Stomach (tissue), 4 donors: ENCODE data around the gene IL4.

Experiments
- POLR2A ChIP-seq, 4 donors: fragments of 450-650 bp; IDR thresholded peaks; one replicate each; pipeline ENCODE4 v1.6.1; 2016; ENCODE audit warnings: antibody characterized with exemption in 4 of 4, control low read depth in 2 of 4, mild to moderate bottlenecking in 1 of 4, moderate library complexity in 1 of 4
- POLR2AphosphoS5 ChIP-seq, 3 donors: sonication (generic); formaldehyde crosslinking; IDR thresholded peaks; one replicate each; pipeline ENCODE4 v1.6.1; 2016; ENCODE audit warnings: antibody characterized with exemption in 3 of 3
- TF ChIP-seq, protein P1 (sequence below), 7 experiments: fragments of 450-650 bp in 4 of 7; fragments of 200-600 bp in 3 of 7; sonication (generic) in 3 of 7; IDR thresholded peaks; one replicate each; pipeline ENCODE4 v1.5.1; 2016 to 2019; ENCODE audit warnings: antibody characterized with exemption in 7 of 7, control low read depth in 2 of 7, mild to moderate bottlenecking in 1 of 7

DNA sequence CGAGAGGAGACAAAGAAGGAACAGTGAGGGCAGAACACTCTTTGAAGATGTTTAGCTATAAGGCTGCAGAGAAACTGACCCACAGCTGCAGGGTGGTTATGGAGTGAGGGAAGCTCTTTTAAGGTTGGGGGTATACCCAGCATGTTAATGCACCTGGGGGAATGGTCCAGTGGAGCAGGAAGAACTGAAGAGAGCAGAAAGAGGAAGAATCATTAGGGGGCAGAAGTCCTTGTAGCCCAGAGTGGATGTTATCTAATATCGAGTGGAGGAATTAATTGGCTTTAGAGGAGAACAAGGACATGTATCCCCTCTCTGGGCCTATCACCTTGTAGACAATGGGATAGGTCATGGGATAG is 7.7 kb downstream of the IL4 start:
- TF ChIP-seq POLR2AphosphoS5 (IDR thresholded peaks at IDR 0.05) (no peak), POLR2A (IDR thresholded peaks at IDR 0.05) (no peak)
- TF ChIP-seq, protein P1, sequence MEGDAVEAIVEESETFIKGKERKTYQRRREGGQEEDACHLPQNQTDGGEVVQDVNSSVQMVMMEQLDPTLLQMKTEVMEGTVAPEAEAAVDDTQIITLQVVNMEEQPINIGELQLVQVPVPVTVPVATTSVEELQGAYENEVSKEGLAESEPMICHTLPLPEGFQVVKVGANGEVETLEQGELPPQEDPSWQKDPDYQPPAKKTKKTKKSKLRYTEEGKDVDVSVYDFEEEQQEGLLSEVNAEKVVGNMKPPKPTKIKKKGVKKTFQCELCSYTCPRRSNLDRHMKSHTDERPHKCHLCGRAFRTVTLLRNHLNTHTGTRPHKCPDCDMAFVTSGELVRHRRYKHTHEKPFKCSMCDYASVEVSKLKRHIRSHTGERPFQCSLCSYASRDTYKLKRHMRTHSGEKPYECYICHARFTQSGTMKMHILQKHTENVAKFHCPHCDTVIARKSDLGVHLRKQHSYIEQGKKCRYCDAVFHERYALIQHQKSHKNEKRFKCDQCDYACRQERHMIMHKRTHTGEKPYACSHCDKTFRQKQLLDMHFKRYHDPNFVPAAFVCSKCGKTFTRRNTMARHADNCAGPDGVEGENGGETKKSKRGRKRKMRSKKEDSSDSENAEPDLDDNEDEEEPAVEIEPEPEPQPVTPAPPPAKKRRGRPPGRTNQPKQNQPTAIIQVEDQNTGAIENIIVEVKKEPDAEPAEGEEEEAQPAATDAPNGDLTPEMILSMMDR (IDR thresholded peaks at IDR 0.05), result no peak
